Activated CD8-positive, alpha-beta T cell treated with anti-CD3 and anti-CD28 coated beads, Interleukin-2, amount 10 ng/mL, durations not matched to agents 7 days and 5 days (primary cell): ENCODE data around the gene TRPV5. TPM values are rescaled to one million over a fixed set of nuclear protein-coding genes. Genes with fewer than 3 reads are reported as not detected.

Source experiments
- total RNA-seq, 2 experiments: library from RNA; stranded (reverse); gene quantifications; one replicate each; pipeline ENCODE4 v1.2.3, GENCODE V29; 2021

TRPV5 gene
- total RNA-seq, 2 experiments from 2014 or later: not detected

Other genes with a start within 250 kb of the TRPV5 start
- gene PRSS1, start 184.3 kb downstream of the TRPV5 start, total RNA-seq: not detected
- gene PRSS2, start 162.8 kb downstream of the TRPV5 start, total RNA-seq: not detected
- 1 to 10 TPM; 7.0 TPM for gene EPHB6, start 78.7 kb downstream of the TRPV5 start, total RNA-seq
- gene TRPV6, start 48.0 kb downstream of the TRPV5 start, total RNA-seq: not detected
- not detected for gene LLCFC1, start 5.7 kb upstream of the TRPV5 start, total RNA-seq
- 1 to 10 TPM; 1.0 to 1.1 TPM for gene KEL, start 28.6 kb upstream of the TRPV5 start, total RNA-seq
- gene OR9A2, start 93.4 kb upstream of the TRPV5 start, total RNA-seq: not detected
- gene OR6V1, start 118.6 kb upstream of the TRPV5 start, total RNA-seq: not detected
- gene PIP, start 198.3 kb upstream of the TRPV5 start, total RNA-seq: not detected
- gene TAS2R39, start 249.7 kb upstream of the TRPV5 start, total RNA-seq: not detected